Parathyroid adenoma (tissue), 2 donors: ENCODE data around the gene ZNF148.

Experiments
- H2AFZ ChIP-seq: fragments of 300-600 bp; sonication (generic); one replicate; pipeline ENCODE4 v1.7.0; 2017; ENCODE audit warnings: antibody characterized with exemption, mild to moderate bottlenecking
- H3K27ac ChIP-seq: fragments of 300-600 bp; sonication (generic); one replicate; pipeline ENCODE4 v1.7.0; 2017
- H3K27me3 ChIP-seq: fragments of 300-600 bp; sonication (generic); one replicate; pipeline ENCODE4 v1.7.0; 2017; ENCODE audit warnings: low read length; ENCODE audit not compliant: control insufficient read depth, insufficient read depth
- H3K36me3 ChIP-seq: fragments of 300-600 bp; sonication (generic); one replicate; pipeline ENCODE4 v1.7.0; 2017; ENCODE audit warnings: low read length; ENCODE audit not compliant: control insufficient read depth, insufficient read depth
- H3K4me1 ChIP-seq: fragments of 300-600 bp; sonication (generic); one replicate; pipeline ENCODE4 v1.7.0; 2017; ENCODE audit warnings: control low read depth
- H3K4me2 ChIP-seq: fragments of 300-600 bp; sonication (generic); one replicate; pipeline ENCODE4 v1.7.0; 2017; ENCODE audit warnings: low read length
- H3K4me3 ChIP-seq: fragments of 300-600 bp; sonication (generic); one replicate; pipeline ENCODE4 v1.7.0; 2017; ENCODE audit warnings: low read depth, low read length
- H3K79me2 ChIP-seq: fragments of 300-600 bp; sonication (generic); one replicate; pipeline ENCODE4 v1.7.0; 2017; ENCODE audit warnings: control low read depth
- H3K9ac ChIP-seq: fragments of 300-600 bp; sonication (generic); one replicate; pipeline ENCODE4 v1.7.0; 2017; ENCODE audit warnings: mild to moderate bottlenecking
- H3K9me3 ChIP-seq: fragments of 300-600 bp; sonication (generic); one replicate; pipeline ENCODE4 v1.7.0; 2017; ENCODE audit warnings: low read length; ENCODE audit not compliant: control insufficient read depth
- CTCF ChIP-seq: fragments of 300-600 bp; sonication (generic); IDR thresholded peaks from one replicate; pipeline ENCODE4 v1.7.0; 2017; ENCODE audit warnings: antibody characterized with exemption, mild to moderate bottlenecking
- donor health status: primary hyperparathyroidism.

ZNF148 gene

GRCh38 chr3:125340121-125340520 is 35.0 kb downstream of the ZNF148 start:
- Histone ChIP-seq H3K27me3 (no peaks in the 10 kb centered on the region), H3K9me3 (no peaks in the 10 kb centered on the region), H3K4me1 (no peaks in the 10 kb centered on the region), H3K4me3 (no peak overlapping the region), H3K4me2 (no peak overlapping the region), H2AFZ (no peak overlapping the region), H3K27ac (no peak overlapping the region), H3K36me3 (no peaks in the 10 kb centered on the region), H3K9ac (no peak overlapping the region), H3K79me2 (peaks cover 62% of the 10 kb centered on the region)
- no peak for TF ChIP-seq CTCF

- Histone ChIP-seq H3K9me3 (no peaks in the 10 kb centered on the region), H2AFZ (no peak overlapping the region), H3K36me3 (no peaks in the 10 kb centered on the region), H3K4me2 (no peak overlapping the region), H3K79me2 (peaks cover 41% of the 10 kb centered on the region), H3K9ac (no peak overlapping the region), H3K4me1 (no peaks in the 10 kb centered on the region), H3K27me3 (no peaks in the 10 kb centered on the region), H3K27ac (no peak overlapping the region), H3K4me3 (no peak overlapping the region)
- no peak for TF ChIP-seq CTCF
These were observed 37.6 kb downstream of the ZNF148 start for GRCh38 chr3:125337506-125337905.

DNA sequence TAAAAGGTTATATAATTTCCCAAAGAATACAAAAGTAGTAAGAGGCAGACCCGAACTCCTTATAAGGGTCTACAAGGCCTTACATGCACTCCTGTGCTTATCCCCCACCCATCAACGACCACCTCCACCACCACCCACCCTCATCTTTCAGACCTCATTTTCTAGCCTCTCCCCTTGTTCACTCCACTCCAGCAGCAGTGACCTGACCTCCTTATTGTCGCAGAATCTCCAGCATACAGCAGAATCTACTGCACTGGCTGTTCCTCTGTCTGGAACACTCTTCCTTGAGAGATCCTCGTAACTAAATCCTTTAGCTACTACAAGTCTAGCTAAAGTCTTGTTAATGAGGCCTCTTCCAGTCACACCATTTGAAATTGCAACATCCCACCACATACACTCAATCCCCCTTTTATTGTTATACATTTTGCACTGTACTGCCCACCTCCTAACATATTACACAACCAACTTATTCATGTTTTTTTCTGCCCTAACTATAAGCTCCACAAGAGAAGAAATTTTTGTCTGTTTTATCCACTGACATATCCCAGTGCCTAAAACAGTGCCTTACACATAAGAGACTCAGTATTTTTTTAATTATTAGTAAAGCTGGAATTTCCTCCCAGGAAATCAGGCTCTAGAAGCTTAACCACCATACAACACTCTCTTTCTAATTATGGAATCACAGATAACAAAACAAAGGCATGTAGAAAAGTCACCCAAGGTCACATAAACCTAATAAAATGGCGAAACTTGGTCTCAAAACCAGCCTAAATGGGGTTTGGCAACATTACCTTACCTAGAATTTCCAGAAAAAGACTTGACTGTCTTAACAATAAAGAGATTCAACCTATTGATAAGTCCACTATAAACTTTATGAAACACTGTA is 40.2 kb downstream of the ZNF148 start:
- no peaks in the 10 kb centered on the region for H3K27me3 ChIP-seq
- H3K4me1 ChIP-seq = no peaks in the 10 kb centered on the region
- no peak overlapping the region for H3K4me3 ChIP-seq
- no peak overlapping the region for H2AFZ ChIP-seq
- H3K4me2 ChIP-seq = peak overlapping the region; percentile 3
- TF ChIP-seq CTCF = no peak
- H3K27ac ChIP-seq = no peak overlapping the region
- H3K79me2 ChIP-seq = peaks cover 26% of the 10 kb centered on the region
- H3K9me3 ChIP-seq = no peaks in the 10 kb centered on the region
- no peak overlapping the region for H3K9ac ChIP-seq
- no peaks in the 10 kb centered on the region for H3K36me3 ChIP-seq

DNA sequence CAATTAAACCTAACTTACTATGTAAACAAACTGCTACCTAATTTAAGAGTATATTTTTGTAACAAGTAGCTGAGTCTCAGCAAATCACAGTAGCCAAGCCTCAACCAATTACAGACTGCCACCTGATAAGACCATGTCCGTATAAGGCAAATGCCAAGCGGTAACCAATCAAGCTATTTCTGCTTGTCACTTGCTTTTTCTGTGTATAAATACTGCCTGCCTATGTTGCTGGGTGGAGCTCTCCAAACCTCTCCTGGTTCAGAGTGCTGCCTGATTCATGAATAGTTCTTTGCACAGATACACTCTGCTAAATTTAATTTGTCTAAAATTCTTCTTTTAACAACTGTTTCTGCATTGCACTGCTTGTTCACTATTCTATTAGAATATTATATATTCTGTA is 42.6 kb downstream of the ZNF148 start:
- H3K9ac ChIP-seq = no peak overlapping the region
- no peak overlapping the region for H2AFZ ChIP-seq
- no peaks in the 10 kb centered on the region for H3K36me3 ChIP-seq
- H3K79me2 ChIP-seq = peaks cover 8% of the 10 kb centered on the region
- H3K4me2 ChIP-seq = no peak overlapping the region
- H3K4me3 ChIP-seq = no peak overlapping the region
- H3K4me1 ChIP-seq = no peaks in the 10 kb centered on the region
- no peaks in the 10 kb centered on the region for H3K27me3 ChIP-seq
- H3K9me3 ChIP-seq = no peaks in the 10 kb centered on the region
- TF ChIP-seq CTCF = no peak
- H3K27ac ChIP-seq = no peak overlapping the region

DNA sequence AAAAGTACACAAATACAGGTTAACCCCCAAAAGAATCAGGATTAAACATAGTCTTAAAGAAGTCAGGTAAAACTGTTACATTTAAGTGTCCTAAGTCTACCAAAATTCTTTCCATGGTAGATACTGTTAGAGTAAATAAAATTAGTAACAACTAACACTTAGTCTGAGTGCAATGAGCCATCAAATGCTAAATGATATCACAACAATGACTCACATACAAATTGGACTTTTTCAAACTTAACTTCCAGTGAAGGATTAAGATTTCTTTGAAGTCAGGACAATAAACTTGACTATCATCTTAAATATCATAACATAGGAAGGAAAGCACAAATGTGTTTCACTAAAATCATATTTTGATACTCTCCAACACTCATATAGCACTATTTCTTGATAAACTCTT is 43.9 kb downstream of the ZNF148 start:
- H3K36me3 ChIP-seq = no peaks in the 10 kb centered on the region
- no peak overlapping the region for H3K27ac ChIP-seq
- no peak overlapping the region for H3K4me2 ChIP-seq
- H3K4me3 ChIP-seq = no peak overlapping the region
- no peak for TF ChIP-seq CTCF
- no peaks in the 10 kb centered on the region for H3K9me3 ChIP-seq
- H3K27me3 ChIP-seq = no peaks in the 10 kb centered on the region
- no peaks in the 10 kb centered on the region for H3K4me1 ChIP-seq
- no peak overlapping the region for H2AFZ ChIP-seq
- peaks cover 3% of the 10 kb centered on the region for H3K79me2 ChIP-seq
- H3K9ac ChIP-seq = no peak overlapping the region
